ENCODE data around the gene UBE2D1.
A peak's percentile ranks its signal among the peaks of the same experiment; 100 is the strongest.
"Not testable (repeated sequence)": the region's sequence is repeated elsewhere in the genome, so short reads cannot be mapped to it uniquely, and the experiment has no call there.

UBE2D1 gene

GRCh38 chr10:58384095-58384494 is 49.3 kb downstream of the UBE2D1 start:
- no peak for DNase-seq (ENCODE audit: low read depth in 2 of 2)

- DNase-seq (ENCODE audit: low read depth in 2 of 2), result no peak
Observed at GRCh38 chr10:58384544-58384998, 49.8 kb downstream of the UBE2D1 start.

- DNase-seq (ENCODE audit: low read depth in 2 of 2), result peak; percentile 94 to 98
Observed at GRCh38 chr10:58384999-58385783, 50.4 kb downstream of the UBE2D1 start, which contains the start of gene TFAM. Gene TFAM, plus strand, starts transcription at chr10:58385410. Its CDS starts 138 bp downstream, at chr10:58385548.

GRCh38 chr10:58385784-58386112 is 50.9 kb downstream of the UBE2D1 start:
- no peak for DNase-seq (ENCODE audit: low read depth in 2 of 2)

GRCh38 chr10:58389024-58389423 is 54.2 kb downstream of the UBE2D1 start:
- no peak for DNase-seq (ENCODE audit: low read depth in 2 of 2)

GRCh38 chr10:58393317-58393716 is 58.5 kb downstream of the UBE2D1 start:
- no peak for DNase-seq (ENCODE audit: low read depth in 2 of 2)

GRCh38 chr10:58394471-58394870 is 59.7 kb downstream of the UBE2D1 start:
- DNase-seq (ENCODE audit: low read depth in 2 of 2), result no peak

- DNase-seq (ENCODE audit: low read depth in 2 of 2), result no peak
Observed at GRCh38 chr10:58396057-58396456, 61.3 kb downstream of the UBE2D1 start.

GRCh38 chr10:58397830-58398229 is 63.0 kb downstream of the UBE2D1 start:
- no peak for DNase-seq (ENCODE audit: low read depth in 2 of 2)

GRCh38 chr10:58399410-58399809 is 64.6 kb downstream of the UBE2D1 start:
- DNase-seq (ENCODE audit: low read depth in 2 of 2), result no peak

GRCh38 chr10:58400609-58401008 is 65.8 kb downstream of the UBE2D1 start:
- no peak for DNase-seq (ENCODE audit: low read depth in 2 of 2)

- DNase-seq (ENCODE audit: low read depth in 2 of 2), result no peak
Observed at GRCh38 chr10:58404001-58404400, 69.2 kb downstream of the UBE2D1 start.

GRCh38 chr10:58409956-58410610 is 75.3 kb downstream of the UBE2D1 start:
- DNase-seq (ENCODE audit: low read depth in 2 of 2), result no peak

- DNase-seq (ENCODE audit: low read depth in 2 of 2), result no peak
Observed at GRCh38 chr10:58412502-58412961, 77.7 kb downstream of the UBE2D1 start.

- DNase-seq (ENCODE audit: low read depth in 2 of 2), result no peak
Observed at GRCh38 chr10:58414270-58415041, 79.7 kb downstream of the UBE2D1 start.

- no peak for DNase-seq (ENCODE audit: low read depth in 2 of 2)
Observed at GRCh38 chr10:58415757-58416156, 81.0 kb downstream of the UBE2D1 start.

GRCh38 chr10:58417902-58418301 is 83.1 kb downstream of the UBE2D1 start:
- DNase-seq (ENCODE audit: low read depth in 2 of 2), result not testable (repeated sequence)
